Measurements from ENCODE around the gene SPRR2F.

SPRR2F gene

GRCh38 chr1:153099461-153100045 lies 13.8 kb downstream of the SPRR2F start:
- Histone ChIP-seq H3K9me3 (ENCODE audit: control insufficient read depth, insufficient read depth, low read depth, low read length) (no peaks in the 10 kb centered on the region), H3K36me3 (ENCODE audit: control insufficient read depth in 2 of 2, insufficient read depth in 1 of 2, low read length in 2 of 2) (no peaks in the 10 kb centered on the region), H3K4me3 (ENCODE audit: low read depth, low read length) (no peak overlapping the region), H3K27ac (ENCODE audit: extremely low read depth, low read depth, low read length) (no peak overlapping the region), H3K4me1 (ENCODE audit: control insufficient read depth, insufficient read depth, low read length) (no peaks in the 10 kb centered on the region)
- CTCF ChIA-PET: interaction anchor here (0.6 kb wide), 1 partner anchor 873 kb away, joined by 3 read pairs; no protein-coding TSS in a partner anchor
- TF ChIP-seq PRDM1 (tag by site-specific recombination; IDR thresholded peaks at IDR 0.05): no peak
- no peak for TF ChIP-seq SP3 (tag by site-specific recombination; IDR thresholded peaks at IDR 0.05)
- no peak for TF ChIP-seq ZNF555 (tag by site-specific recombination; conservative IDR thresholded peaks at IDR 0.05)
- TF ChIP-seq ZNF26 (tag by site-specific recombination; IDR thresholded peaks at IDR 0.05): no peak
- TF ChIP-seq REST (tag by site-specific recombination; IDR thresholded peaks at IDR 0.05): no peak
- TF ChIP-seq ZNF621 (tag by site-specific recombination; IDR thresholded peaks at IDR 0.05): no peak
- no peak for TF ChIP-seq EGR2 (tag by site-specific recombination; IDR thresholded peaks at IDR 0.05; ENCODE audit: low read depth)
- no peak for TF ChIP-seq OSR2 (tag by site-specific recombination; IDR thresholded peaks at IDR 0.05)
- TF ChIP-seq, protein P1, sequence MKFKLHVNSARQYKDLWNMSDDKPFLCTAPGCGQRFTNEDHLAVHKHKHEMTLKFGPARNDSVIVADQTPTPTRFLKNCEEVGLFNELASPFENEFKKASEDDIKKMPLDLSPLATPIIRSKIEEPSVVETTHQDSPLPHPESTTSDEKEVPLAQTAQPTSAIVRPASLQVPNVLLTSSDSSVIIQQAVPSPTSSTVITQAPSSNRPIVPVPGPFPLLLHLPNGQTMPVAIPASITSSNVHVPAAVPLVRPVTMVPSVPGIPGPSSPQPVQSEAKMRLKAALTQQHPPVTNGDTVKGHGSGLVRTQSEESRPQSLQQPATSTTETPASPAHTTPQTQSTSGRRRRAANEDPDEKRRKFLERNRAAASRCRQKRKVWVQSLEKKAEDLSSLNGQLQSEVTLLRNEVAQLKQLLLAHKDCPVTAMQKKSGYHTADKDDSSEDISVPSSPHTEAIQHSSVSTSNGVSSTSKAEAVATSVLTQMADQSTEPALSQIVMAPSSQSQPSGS (tag by site-specific recombination; IDR thresholded peaks at IDR 0.05; ENCODE audit: low read depth): no peak
- TF ChIP-seq ZNF133 (tag by site-specific recombination; IDR thresholded peaks at IDR 0.05): no peak
- POLR2A ChIA-PET: no interaction called here

- POLR2A ChIA-PET: no interaction called here
- CTCF ChIA-PET: no interaction called here
- H3K36me3 ChIP-seq (ENCODE audit: control insufficient read depth in 2 of 2, insufficient read depth in 1 of 2, low read length in 2 of 2): no peaks in the 10 kb centered on the region
- H3K4me1 ChIP-seq (ENCODE audit: control insufficient read depth, insufficient read depth, low read length): no peaks in the 10 kb centered on the region
- H3K4me3 ChIP-seq (ENCODE audit: low read depth, low read length): no peak overlapping the region
- H3K9me3 ChIP-seq (ENCODE audit: control insufficient read depth, insufficient read depth, low read depth, low read length): no peaks in the 10 kb centered on the region
- H3K27ac ChIP-seq (ENCODE audit: extremely low read depth, low read depth, low read length): no peak overlapping the region
- TF ChIP-seq HOXA7 (CRISPR knock-in tag; IDR thresholded peaks at IDR 0.05; ENCODE audit: borderline replicate concordance): no peak
- TF ChIP-seq ZNF416 (tag by site-specific recombination; IDR thresholded peaks at IDR 0.05): no peak
- no peak for TF ChIP-seq ZNF76 (tag by site-specific recombination; IDR thresholded peaks at IDR 0.05; ENCODE audit: borderline replicate concordance, low read depth)
- no peak for TF ChIP-seq KLF17 (tag by site-specific recombination; IDR thresholded peaks at IDR 0.05)
- TF ChIP-seq KLF9 (tag by site-specific recombination; IDR thresholded peaks at IDR 0.05; ENCODE audit: low read depth): no peak
- no peak for TF ChIP-seq ZNF510 (tag by site-specific recombination; IDR thresholded peaks at IDR 0.05; ENCODE audit: insufficient replicate concordance)
- no peak for TF ChIP-seq ZNF146 (tag by site-specific recombination; IDR thresholded peaks at IDR 0.05)
- no peak for TF ChIP-seq ZNF302 (tag by site-specific recombination; IDR thresholded peaks at IDR 0.05; ENCODE audit: low read depth)
- TF ChIP-seq, protein P2, sequence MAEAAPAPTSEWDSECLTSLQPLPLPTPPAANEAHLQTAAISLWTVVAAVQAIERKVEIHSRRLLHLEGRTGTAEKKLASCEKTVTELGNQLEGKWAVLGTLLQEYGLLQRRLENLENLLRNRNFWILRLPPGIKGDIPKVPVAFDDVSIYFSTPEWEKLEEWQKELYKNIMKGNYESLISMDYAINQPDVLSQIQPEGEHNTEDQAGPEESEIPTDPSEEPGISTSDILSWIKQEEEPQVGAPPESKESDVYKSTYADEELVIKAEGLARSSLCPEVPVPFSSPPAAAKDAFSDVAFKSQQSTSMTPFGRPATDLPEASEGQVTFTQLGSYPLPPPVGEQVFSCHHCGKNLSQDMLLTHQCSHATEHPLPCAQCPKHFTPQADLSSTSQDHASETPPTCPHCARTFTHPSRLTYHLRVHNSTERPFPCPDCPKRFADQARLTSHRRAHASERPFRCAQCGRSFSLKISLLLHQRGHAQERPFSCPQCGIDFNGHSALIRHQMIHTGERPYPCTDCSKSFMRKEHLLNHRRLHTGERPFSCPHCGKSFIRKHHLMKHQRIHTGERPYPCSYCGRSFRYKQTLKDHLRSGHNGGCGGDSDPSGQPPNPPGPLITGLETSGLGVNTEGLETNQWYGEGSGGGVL (tag by site-specific recombination; IDR thresholded peaks at IDR 0.05): no peak
- TF ChIP-seq ZNF366 (tag by site-specific recombination; conservative IDR thresholded peaks at IDR 0.05): no peak
Observed at GRCh38 chr1:153095764-153096163, 17.6 kb downstream of the SPRR2F start.
